ENCODE measurements around the gene RIN3. TPM values are rescaled to one million over a fixed set of nuclear protein-coding genes. Genes with fewer than 3 reads are reported as not detected.
"Not testable (repeated sequence)": the region's sequence is repeated elsewhere in the genome, so short reads cannot be mapped to it uniquely, and the experiment has no call there.

The RIN3 gene
- total RNA-seq, 1 donor from 2014 or later, result 6.9 TPM

DNA sequence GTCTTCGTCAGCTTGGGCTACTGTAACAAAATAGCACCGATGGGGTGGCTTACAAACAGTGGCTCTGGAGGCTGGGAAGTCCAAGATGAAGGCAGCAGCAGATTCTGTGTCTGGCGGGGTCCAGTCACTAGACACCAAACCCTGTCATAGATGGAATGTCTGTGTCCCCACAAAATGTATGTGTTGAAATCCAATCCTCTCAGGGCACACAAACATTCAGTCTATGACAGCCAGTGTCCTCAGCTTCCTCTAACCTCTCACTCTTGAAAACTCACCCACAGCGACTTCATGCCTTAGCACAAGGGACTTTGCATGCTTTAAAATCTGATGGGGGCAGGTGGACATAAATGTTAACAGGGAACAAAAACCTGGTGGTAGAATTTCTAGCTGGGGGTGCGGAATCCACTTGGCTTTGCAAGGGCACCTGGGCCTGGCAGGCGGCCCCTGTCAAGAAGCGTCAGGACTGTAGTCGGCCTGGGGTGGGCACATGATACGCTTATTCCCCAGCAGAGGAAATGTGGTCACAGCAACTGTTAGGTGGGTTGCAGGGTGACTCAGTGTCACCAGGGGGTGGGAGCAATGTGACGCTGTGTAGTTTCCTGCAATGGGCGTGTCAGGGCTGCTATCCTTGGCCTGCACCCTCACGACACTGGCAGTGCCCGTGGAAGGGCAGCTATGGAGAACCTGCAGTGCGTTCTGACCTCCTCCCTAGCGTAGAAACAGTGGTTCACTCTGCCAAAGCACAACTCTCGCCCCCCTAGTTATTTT is 17.7 kb downstream of the RIN3 start:
- no peaks in the 10 kb centered on the region for H3K36me3 Mint-ChIP-seq (ENCODE audit: insufficient read depth)
- no peak overlapping the region for H3K4me3 Mint-ChIP-seq (ENCODE audit: low read depth)
- DNase-seq (ENCODE audit: low spot score, unreplicated experiment), result no peak
- TF ChIP-seq, protein P1, sequence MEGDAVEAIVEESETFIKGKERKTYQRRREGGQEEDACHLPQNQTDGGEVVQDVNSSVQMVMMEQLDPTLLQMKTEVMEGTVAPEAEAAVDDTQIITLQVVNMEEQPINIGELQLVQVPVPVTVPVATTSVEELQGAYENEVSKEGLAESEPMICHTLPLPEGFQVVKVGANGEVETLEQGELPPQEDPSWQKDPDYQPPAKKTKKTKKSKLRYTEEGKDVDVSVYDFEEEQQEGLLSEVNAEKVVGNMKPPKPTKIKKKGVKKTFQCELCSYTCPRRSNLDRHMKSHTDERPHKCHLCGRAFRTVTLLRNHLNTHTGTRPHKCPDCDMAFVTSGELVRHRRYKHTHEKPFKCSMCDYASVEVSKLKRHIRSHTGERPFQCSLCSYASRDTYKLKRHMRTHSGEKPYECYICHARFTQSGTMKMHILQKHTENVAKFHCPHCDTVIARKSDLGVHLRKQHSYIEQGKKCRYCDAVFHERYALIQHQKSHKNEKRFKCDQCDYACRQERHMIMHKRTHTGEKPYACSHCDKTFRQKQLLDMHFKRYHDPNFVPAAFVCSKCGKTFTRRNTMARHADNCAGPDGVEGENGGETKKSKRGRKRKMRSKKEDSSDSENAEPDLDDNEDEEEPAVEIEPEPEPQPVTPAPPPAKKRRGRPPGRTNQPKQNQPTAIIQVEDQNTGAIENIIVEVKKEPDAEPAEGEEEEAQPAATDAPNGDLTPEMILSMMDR (IDR thresholded peaks at IDR 0.05; ENCODE audit: unreplicated experiment), result no peak
- no peak overlapping the region for H3K27ac Mint-ChIP-seq
- no peaks in the 10 kb centered on the region for H3K27me3 Mint-ChIP-seq
- H3K9me3 Mint-ChIP-seq (ENCODE audit: low read depth), result peaks cover 4% of the 10 kb centered on the region
- H3K4me1 Mint-ChIP-seq (ENCODE audit: low read depth), result peaks cover 4% of the 10 kb centered on the region

DNA sequence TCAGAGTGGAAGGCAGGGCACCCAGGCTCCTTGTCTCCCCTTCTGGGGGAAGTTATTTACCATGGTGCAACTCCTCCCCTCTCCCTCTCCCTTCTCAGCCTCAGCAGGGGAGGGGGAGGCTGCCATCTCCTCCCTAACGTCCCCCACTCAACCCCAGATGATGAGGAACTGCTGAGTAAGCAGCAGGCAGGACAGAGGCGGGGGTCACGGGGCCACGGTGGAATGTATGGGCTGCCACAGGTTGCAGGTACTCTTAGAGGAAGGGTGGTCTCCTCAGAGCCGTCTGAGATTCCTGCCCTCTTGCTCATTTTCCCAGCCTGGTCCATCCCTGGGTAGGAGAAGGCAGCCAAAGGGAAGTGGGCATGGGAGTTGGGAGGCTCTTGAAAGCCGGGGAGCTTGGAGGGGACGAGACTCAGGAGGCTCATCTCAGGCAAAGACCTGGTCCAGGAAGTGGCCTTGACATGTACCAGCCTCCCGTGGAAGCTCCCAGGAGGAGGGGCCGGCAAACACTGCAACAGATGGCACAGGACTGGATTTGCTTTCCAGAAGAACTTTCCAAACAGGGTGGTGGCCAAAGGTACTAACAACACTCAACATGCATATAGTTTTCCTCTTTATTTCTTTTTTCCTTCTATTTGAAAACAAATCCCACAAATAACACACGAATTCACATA is 19.0 kb downstream of the RIN3 start:
- peaks cover 4% of the 10 kb centered on the region for H3K9me3 Mint-ChIP-seq (ENCODE audit: low read depth)
- no peak for DNase-seq (ENCODE audit: low spot score, unreplicated experiment)
- no peaks in the 10 kb centered on the region for H3K27me3 Mint-ChIP-seq
- no peaks in the 10 kb centered on the region for H3K36me3 Mint-ChIP-seq (ENCODE audit: insufficient read depth)
- no peak overlapping the region for H3K27ac Mint-ChIP-seq
- H3K4me3 Mint-ChIP-seq (ENCODE audit: low read depth), result no peak overlapping the region
- TF ChIP-seq, protein P1 (IDR thresholded peaks at IDR 0.05; ENCODE audit: unreplicated experiment), result no peak
- peaks cover 4% of the 10 kb centered on the region for H3K4me1 Mint-ChIP-seq (ENCODE audit: low read depth)

DNA sequence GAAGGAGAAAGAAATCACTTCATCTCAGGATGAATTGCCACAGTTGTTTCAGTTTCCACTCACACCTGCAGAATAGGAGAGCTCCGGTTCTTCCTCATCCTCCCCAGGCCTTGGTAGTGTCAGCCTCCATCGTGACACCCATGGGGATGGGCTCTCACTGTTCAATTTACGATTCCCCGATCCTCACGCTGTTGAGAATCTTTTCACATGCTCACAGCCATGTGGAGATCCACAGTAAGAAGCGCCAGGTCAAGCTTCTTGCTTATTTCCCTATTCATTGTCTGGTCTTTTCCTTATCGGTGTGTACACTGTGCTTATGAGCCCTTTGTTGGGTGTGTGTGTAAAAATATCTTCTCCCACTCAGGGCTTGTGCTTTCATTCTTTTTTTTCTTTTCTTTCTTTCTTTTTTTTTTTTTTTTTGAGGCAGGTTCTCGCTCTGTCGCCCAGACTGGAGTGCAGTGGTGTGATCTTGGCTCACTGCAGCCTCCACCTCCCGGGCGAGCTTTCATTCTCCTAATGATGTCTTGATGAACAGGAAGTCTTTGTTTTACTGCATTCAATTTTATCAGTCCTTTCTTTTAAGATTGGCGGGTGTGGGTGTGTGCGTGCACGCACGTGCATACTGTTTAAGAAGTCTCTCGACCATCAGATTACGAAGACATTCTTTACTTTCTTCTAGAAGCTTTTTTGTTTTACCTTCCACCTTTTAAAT is 21.5 kb downstream of the RIN3 start:
- no peak for DNase-seq (ENCODE audit: low spot score, unreplicated experiment)
- Mint-ChIP-seq H3K9me3 (ENCODE audit: low read depth) (peaks cover 4% of the 10 kb centered on the region), H3K4me1 (ENCODE audit: low read depth) (peaks cover 4% of the 10 kb centered on the region), H3K36me3 (ENCODE audit: insufficient read depth) (no peaks in the 10 kb centered on the region), H3K27me3 (no peaks in the 10 kb centered on the region), H3K27ac (no peak overlapping the region), H3K4me3 (ENCODE audit: low read depth) (no peak overlapping the region)
- TF ChIP-seq, protein P1 (IDR thresholded peaks at IDR 0.05; ENCODE audit: unreplicated experiment), result no peak

DNA sequence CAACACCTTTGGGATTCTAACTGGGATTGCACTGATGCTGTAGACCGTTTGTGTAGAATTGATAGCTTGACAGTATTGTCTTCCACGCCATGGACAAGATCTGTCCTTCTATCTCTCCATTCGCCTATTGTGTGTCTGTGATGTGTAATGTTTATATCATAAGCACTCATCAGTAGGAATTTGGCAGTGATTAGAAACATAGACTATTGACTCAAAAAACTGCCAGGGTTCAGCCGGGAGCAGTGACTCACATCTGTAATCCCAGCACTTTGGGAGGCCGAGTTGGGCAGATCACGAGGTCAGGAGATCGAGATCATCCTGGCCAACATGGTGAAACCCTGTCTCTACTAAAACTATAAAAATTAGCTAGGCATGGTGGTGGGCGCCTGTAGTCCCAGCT is 22.6 kb downstream of the RIN3 start:
- not testable (repeated sequence) for H3K4me3 Mint-ChIP-seq (ENCODE audit: low read depth); H3K27me3 Mint-ChIP-seq; H3K27ac Mint-ChIP-seq; H3K36me3 Mint-ChIP-seq (ENCODE audit: insufficient read depth); H3K4me1 Mint-ChIP-seq (ENCODE audit: low read depth); DNase-seq (ENCODE audit: low spot score, unreplicated experiment); H3K9me3 Mint-ChIP-seq (ENCODE audit: low read depth)

DNA sequence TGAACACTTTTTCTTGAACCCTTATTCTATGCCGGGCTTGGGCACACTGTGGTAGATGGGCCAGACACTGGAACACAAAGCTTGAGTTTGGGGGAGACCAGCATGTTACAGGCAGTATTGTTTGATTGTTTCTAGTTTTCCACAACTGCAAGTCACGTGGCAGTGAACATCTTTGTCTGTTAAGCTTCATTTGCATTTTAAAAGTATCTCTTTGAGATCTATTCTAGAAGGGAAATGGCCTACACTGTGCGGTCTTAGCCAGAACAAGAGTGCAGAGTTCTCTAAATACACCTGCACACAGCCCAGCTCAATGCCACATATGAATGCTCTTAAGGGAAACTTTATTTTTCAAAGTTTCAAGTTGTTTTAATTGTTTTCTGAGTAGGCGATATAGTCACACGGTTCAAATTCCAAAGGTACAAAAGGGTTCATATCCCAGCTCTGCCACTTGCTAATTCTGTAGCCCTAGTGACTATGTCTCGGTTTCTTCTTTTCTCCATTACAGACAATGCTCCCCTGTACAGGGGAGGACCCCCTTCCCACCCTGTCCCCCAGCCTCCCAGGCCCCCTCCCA is 24.9 kb downstream of the RIN3 start:
- TF ChIP-seq, protein P1 (IDR thresholded peaks at IDR 0.05; ENCODE audit: unreplicated experiment), result no peak
- Mint-ChIP-seq H3K9me3 (ENCODE audit: low read depth) (no peaks in the 10 kb centered on the region), H3K36me3 (ENCODE audit: insufficient read depth) (no peaks in the 10 kb centered on the region), H3K27ac (no peak overlapping the region), H3K27me3 (no peaks in the 10 kb centered on the region), H3K4me3 (ENCODE audit: low read depth) (no peak overlapping the region), H3K4me1 (ENCODE audit: low read depth) (peaks cover 4% of the 10 kb centered on the region)
- no peak for DNase-seq (ENCODE audit: low spot score, unreplicated experiment)

Measured in progenitor cell of endocrine pancreas (in vitro differentiated cells).